Right hindlimb (tissue), 1 donor: ENCODE data around the gene LRRC4C.
"Not testable (repeated sequence)": the region's sequence is repeated elsewhere in the genome, so short reads cannot be mapped to it uniquely, and the experiment has no call there.

Experiments
- DNase-seq: peaks from one replicate; pipeline ENCODE4 v3.0.0-alpha.2; 2018

LRRC4C gene

GRCh38 chr11:41110527-41110926 lies 348.9 kb downstream of the LRRC4C start:
- no peak for DNase-seq

- DNase-seq, result no peak
Observed at GRCh38 chr11:41102471-41102870, 357.0 kb downstream of the LRRC4C start.

- DNase-seq, result no peak
Observed at GRCh38 chr11:41099654-41100053, 359.8 kb downstream of the LRRC4C start.

- no peak for DNase-seq
Observed at GRCh38 chr11:41085123-41085522, 374.3 kb downstream of the LRRC4C start.

GRCh38 chr11:41081756-41082285 lies 377.6 kb downstream of the LRRC4C start:
- no peak for DNase-seq

- no peak for DNase-seq
Observed at GRCh38 chr11:41074318-41074717, 385.1 kb downstream of the LRRC4C start.

GRCh38 chr11:41065432-41065831 lies 394.0 kb downstream of the LRRC4C start:
- no peak for DNase-seq

GRCh38 chr11:41058138-41058537 lies 401.3 kb downstream of the LRRC4C start:
- no peak for DNase-seq

- DNase-seq, result no peak
Observed at GRCh38 chr11:41056892-41057569, 402.4 kb downstream of the LRRC4C start.

GRCh38 chr11:41053894-41054293 lies 405.6 kb downstream of the LRRC4C start:
- no peak for DNase-seq

- DNase-seq, result no peak
Observed at GRCh38 chr11:41051919-41052635, 407.4 kb downstream of the LRRC4C start.

GRCh38 chr11:41050791-41051190 lies 408.7 kb downstream of the LRRC4C start:
- DNase-seq, result no peak

GRCh38 chr11:41047229-41047628 lies 412.2 kb downstream of the LRRC4C start:
- no peak for DNase-seq

GRCh38 chr11:41045266-41045665 lies 414.2 kb downstream of the LRRC4C start:
- DNase-seq, result no peak

- no peak for DNase-seq
Observed at GRCh38 chr11:41044747-41045146, 414.7 kb downstream of the LRRC4C start.

GRCh38 chr11:41042688-41043087 lies 416.8 kb downstream of the LRRC4C start:
- no peak for DNase-seq

GRCh38 chr11:41040474-41040873 lies 419.0 kb downstream of the LRRC4C start:
- no peak for DNase-seq

- no peak for DNase-seq
Observed at GRCh38 chr11:41039592-41039991, 419.9 kb downstream of the LRRC4C start.

- DNase-seq, result no peak
Observed at GRCh38 chr11:41031551-41032060, 427.8 kb downstream of the LRRC4C start.

GRCh38 chr11:41020259-41020658 lies 439.2 kb downstream of the LRRC4C start:
- DNase-seq, result no peak

GRCh38 chr11:41019666-41020065 lies 439.8 kb downstream of the LRRC4C start:
- not testable (repeated sequence) for DNase-seq

GRCh38 chr11:41018224-41018623 lies 441.2 kb downstream of the LRRC4C start:
- DNase-seq, result no peak

- DNase-seq, result no peak
Observed at GRCh38 chr11:41010361-41011050, 448.9 kb downstream of the LRRC4C start.
